ENCODE results near the gene FLCN.

- TF ChIP-seq CTCF (IDR thresholded peaks at IDR 0.05): no peak
- TF ChIP-seq SIN3A (IDR thresholded peaks at IDR 0.05; ENCODE audit: borderline replicate concordance, insufficient read depth, low read depth, low read length): no peak
- TF ChIP-seq POLR2AphosphoS5 (IDR thresholded peaks at IDR 0.05; ENCODE audit: low read depth, low read length): no peak
- TF ChIP-seq REST (IDR thresholded peaks at IDR 0.05; ENCODE audit: insufficient read depth in 1 of 2, low read depth in 2 of 2, low read length in 1 of 2): no peak
Observed at GRCh38 chr17:17172990-17173389, 64.0 kb downstream of the FLCN start.

Data from Panc1 (cell line).